Urothelium cell line (cell line): ENCODE measurements around the gene PARP16.
"Not testable (repeated sequence)": the region's sequence is repeated elsewhere in the genome, so short reads cannot be mapped to it uniquely, and the experiment has no call there.

Experiments used
- DNase-seq: peaks from one replicate; pipeline ENCODE4 v3.0.0; 2011; ENCODE audit warnings: low spot score, mixed read lengths
- FAIRE-seq: peaks from 2 replicates; lab custom pipeline; 2011; peaks lifted over from hg19 to GRCh38; lab: Jason Lieb, UNC

Gene PARP16

DNA sequence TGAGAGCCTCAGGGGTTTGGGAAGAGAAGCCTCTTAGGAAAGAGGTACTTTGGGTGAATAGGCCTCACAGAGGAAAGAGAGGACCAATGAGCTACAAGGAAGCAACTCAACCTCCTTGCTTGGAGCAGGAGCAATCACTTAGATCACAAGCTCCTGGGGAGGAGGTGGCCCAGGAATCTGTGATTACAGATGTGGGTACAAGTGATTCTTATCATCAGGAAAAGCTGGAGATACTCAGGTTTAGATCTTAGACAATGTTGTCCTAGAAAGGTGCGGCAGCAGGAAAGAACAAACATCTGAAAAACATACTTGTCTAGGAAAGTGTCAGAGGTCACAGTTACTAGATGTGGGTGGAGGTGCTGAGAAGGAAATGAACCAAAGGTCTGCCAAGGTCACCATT, 8.2 kb downstream of the PARP16 start:
- FAIRE-seq (no peak), DNase-seq (no peak)

DNA sequence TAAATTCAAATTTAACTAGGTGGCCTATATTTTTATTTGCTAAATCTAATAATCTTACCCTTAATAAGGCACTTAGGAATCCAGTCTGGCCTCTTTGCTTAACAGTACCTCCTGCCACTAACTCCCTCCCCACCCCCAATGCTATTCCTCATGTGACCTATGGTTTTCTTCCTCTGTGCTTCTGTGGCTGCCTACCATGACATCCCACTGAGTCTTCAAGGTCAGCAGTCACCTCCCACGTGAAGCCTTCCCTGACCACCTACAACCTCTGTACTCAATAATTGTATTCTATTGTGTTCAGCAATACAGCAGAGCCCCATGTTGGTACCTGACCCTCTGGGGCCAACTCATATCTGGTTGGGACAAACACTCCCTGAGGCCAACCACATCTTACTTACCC, 9.7 kb downstream of the PARP16 start:
- FAIRE-seq: peak; percentile 17

GRCh38 chr15:65275728-65276126, 11.0 kb downstream of the PARP16 start:
- FAIRE-seq (no peak), DNase-seq (no peak)

More for the DNA sequence above, 9.7 kb downstream of the PARP16 start:
- DNase-seq: no peak

- no peak for FAIRE-seq
- DNase-seq: no peak
These were observed 11.5 kb downstream of the PARP16 start for GRCh38 chr15:65275104-65275727.

DNA sequence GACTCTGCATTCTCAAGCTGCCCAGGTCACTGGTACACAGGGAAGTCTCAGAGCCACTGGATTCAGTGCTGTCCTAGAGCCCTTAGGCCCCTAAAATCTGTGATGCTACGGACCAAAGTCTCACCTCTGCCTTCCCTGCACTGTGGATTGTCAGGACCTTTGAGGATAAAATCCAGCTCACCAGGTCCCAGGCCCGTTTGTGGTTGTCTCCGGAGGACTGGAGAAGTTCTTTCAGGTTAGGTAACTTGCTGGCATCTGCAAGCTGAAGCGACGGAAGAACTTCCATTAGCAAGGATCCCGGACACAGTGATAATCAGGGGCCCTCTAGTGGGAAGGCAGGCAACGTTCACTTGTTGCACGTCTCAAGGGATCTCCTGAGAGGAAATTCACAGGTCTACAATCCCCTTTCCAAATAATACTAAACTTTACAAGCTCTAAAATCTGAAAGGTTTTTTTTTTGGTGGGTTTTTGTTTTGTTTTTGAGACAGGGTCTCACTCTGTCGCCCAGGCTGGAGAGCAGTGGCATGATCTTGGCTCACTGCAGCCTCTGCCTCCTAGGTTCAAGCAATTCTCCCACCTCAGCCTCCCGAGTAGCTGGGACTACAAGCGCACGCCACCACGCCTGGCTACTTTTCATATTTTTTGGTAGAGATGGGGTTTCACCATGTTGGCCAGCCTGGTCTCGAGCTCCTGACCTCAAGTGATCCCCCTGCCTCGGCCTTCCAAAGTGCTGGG, 15.7 kb downstream of the PARP16 start:
- not testable (repeated sequence) for FAIRE-seq
- peak; percentile 69 for DNase-seq

- DNase-seq (no peak), FAIRE-seq (no peak)
These were observed 18.3 kb downstream of the PARP16 start for GRCh38 chr15:65268411-65268810.

GRCh38 chr15:65266469-65266868, 20.2 kb downstream of the PARP16 start:
- FAIRE-seq (no peak), DNase-seq (no peak)

DNA sequence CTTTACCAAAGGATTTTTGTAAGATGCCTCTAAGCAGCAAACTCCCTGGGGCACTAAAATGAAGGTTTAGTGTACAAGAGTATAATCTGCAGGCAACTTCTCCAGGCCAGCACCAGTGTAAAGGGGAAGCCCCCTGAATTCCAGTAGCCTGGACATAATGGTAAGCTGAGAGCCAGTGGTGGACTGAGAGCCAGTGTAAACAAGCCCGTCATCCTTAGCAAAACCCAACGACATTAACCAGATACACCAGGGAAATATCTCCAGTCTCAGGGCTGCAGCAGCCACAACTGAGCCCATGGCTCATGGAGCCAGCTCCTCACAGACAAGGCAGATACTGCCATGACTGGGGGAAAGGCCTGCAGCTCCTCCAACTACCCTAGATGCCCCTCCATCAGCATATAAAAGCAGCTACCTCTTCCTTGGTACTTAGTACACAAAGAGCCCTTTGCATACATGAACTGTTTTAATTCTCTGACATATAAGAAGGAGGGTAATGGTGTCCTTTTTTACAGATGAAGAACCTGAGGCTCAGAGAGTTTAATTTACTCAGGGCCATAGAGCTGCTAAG, 21.7 kb downstream of the PARP16 start:
- FAIRE-seq (no peak), DNase-seq (no peak)

DNA sequence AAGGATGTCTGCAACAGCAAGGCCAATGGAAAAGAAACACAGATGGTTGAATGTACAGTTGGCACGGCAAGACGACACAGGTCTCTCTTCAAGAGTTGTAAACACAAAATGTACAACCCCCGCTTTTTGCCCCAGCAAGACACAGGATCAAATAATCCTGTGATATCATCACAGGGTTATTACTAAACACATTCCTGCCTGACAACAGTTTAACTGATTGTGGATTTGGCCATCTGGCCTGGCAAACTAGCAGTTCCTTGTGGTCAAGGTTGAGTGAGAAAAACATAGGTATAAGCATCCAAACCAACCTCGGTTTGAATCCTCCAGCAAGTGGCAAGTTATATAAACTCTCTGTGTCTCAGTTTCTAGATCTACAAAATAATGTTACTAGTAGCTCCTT, 23.4 kb downstream of the PARP16 start:
- DNase-seq (no peak), FAIRE-seq (no peak)

DNA sequence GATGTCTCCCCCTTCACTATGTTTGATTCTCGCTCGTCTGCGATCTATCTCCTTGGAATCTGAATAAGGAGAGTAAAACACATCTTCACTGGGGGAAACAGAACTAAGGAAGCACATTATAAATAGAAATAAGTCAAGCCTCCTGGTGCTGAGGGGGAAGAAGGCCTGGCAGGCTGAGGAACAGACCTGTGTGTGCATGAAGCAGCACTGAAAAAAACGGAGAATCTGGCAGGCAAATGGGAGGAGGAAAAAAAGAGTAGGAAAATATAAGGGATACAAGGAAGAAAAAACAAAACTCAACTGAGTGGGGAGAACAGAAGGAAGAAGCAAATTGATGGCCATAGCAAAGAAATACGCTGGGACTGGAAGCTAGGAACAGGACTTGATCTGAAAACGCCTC, 25.7 kb downstream of the PARP16 start:
- FAIRE-seq (no peak), DNase-seq (no peak)

DNA sequence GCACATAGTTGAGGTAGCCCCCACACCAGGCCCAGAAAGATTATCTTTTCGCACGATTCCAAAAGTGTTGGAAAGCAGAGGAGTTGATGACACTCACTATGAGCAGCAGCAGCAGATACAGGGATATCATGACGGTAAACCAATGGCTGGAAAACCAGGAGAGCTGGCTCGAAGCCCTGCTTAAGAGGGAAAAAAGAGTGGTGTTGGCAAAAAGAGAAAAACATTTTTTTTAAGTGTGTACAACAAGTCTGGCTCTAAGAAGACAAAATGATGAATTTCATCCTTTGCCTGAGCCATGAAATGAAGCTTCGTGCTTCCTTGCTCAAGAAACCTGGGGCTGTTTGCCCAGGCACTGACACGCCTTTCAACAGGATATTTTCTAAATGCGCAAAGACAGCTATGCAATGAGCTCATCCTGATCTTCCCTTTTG, 27.3 kb downstream of the PARP16 start:
- no peak for DNase-seq
- FAIRE-seq: no peak

DNA sequence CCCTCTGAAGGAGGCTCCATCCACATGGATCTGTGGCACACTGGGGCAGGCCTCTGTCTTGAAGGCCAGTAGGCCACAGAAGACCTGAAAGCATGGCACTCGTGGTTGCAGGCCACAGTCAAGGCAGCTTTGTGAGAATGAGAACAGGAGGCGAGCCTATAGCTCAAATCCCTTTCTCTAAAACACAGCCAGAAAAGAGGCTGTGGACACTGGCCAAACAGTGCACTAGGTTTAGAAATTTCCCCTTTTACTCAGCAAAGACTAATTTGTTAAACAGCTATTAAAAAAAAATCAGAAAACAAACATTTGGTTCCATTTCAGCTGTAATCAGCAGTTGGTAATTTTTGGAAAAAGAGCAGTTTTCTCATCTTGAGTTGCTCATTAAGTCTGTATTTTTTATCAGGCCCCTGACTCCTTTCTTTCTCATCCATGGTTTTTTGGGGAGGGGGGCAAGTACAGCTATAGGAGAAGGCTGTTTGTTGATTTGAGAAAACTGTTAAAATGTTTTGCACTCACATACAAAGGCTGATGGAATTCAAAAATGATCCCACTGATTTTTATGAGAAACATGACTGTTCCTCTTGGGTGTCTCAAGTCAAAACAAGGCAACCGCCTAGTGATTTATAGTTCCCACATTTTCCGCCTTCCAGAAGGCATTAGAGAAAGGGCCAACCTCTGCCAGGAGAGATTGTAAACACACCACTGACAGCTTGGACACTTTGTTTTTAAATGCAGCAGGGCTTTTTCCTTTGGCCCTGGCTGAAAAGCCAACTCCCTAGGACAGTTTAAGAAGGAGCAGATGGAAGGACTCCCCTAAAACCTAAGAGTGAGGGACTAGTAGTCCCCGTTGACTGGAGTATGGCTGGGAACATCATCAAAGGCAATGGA, 28.1 kb downstream of the PARP16 start:
- no peak for DNase-seq
- FAIRE-seq: no peak

DNA sequence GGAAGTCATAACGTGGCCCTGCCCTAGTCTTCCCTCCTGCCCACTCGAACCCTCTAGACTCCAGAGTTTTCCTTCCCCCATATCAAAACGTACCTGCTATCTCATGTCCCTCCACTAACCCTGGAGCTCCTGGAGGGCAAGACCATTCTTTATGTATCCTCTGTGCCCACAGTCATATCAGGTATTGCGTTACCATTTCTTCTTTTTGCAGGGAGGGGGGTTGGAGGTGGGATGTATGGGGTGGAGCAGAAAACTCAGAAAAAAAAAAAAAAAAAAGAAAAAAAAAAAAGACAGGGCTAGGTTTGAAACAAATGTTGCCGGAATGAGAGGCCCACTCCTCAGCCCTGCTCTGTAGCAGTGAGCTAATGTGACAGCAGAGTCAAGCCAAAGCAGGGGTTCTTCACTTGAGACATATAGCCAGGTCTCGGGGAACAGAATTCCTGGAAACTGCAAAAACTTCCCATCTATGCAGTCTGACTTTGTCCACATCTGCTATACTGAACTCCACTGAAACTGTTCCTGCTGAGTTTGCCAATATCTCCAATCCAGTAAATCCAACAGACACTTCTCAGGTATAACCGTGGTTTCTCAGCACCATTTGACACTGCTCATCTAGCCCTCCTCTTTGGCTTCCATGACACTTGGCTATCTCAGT, 31.1 kb downstream of the PARP16 start:
- DNase-seq: no peak
- FAIRE-seq: no peak

DNA sequence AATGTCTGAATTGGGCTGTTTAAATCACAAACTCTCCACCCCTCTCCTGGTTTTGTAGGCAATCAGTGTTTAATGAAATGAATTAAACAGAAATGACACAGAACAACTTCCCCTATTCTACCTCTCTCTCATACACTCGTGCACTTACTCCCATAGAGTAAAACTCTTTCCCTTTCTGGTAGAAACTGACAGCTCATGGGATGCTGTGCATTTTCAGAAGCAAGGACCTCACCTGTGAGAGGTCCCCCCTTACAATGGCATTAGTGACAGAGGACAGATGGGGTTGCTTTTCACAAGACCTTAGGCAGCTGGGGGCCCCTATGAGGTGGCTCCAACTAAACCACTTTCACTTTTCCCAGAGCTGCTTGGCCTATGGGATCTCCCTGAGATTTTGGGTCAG, 31.9 kb downstream of the PARP16 start:
- no peak for DNase-seq
- no peak for FAIRE-seq

GRCh38 chr15:65254356-65254755, 32.3 kb downstream of the PARP16 start:
- DNase-seq: no peak
- no peak for FAIRE-seq

GRCh38 chr15:65249641-65250040, 37.0 kb downstream of the PARP16 start:
- no peak for DNase-seq
- FAIRE-seq: no peak

- DNase-seq (no peak), FAIRE-seq (no peak)
These were observed 38.0 kb downstream of the PARP16 start for GRCh38 chr15:65248511-65249255.

GRCh38 chr15:65246939-65247338, 39.7 kb downstream of the PARP16 start:
- FAIRE-seq (no peak), DNase-seq (no peak)

GRCh38 chr15:65246026-65246714, 40.5 kb downstream of the PARP16 start:
- FAIRE-seq (no peak), DNase-seq (no peak)
